HFFc6 (cell line): ENCODE results near the gene ATP13A3. TPM values are rescaled to one million over a fixed set of nuclear protein-coding genes. Genes with fewer than 3 reads are reported as not detected.

Experiments
- DNase-seq: peaks from one replicate; pipeline ENCODE4 v3.0.0-alpha.2; 2018
- H3K27ac Mint-ChIP-seq: 2 replicates; pipeline ENCODE4 v1.8.0; 2020; ENCODE audit warnings: mild to moderate bottlenecking, mixed read lengths
- H3K27me3 Mint-ChIP-seq: 2 replicates; pipeline ENCODE4 v1.8.0; 2021; ENCODE audit warnings: mild to moderate bottlenecking, moderate library complexity, mixed read lengths; ENCODE audit not compliant: insufficient read depth
- H3K36me3 Mint-ChIP-seq: 2 replicates; pipeline ENCODE4 v1.8.0; 2021; ENCODE audit warnings: low read depth, mixed read lengths
- H3K4me1 Mint-ChIP-seq: 2 replicates; pipeline ENCODE4 v1.8.0; 2020; ENCODE audit warnings: low read depth, mixed read lengths
- H3K4me3 Mint-ChIP-seq: 2 replicates; pipeline ENCODE4 v1.8.0; 2020; ENCODE audit warnings: mild to moderate bottlenecking, moderate library complexity, mixed read lengths
- H3K9me3 Mint-ChIP-seq: 2 replicates; pipeline ENCODE4 v1.8.0; 2020; ENCODE audit warnings: mild to moderate bottlenecking, mixed read lengths
- total RNA-seq, 6 experiments: library from RNA; stranded (reverse); fragmentation: NEBNext Ultra II Directional; extraction: Animal tissue kit (Norgen Biotek cat#: 25700); gene quantifications; 2 replicates in 1 of 6; 3 replicates in 5 of 6; pipeline ENCODE4 v1.2.3, GENCODE V29; 2021
- TF ChIP-seq, protein P1 (sequence below): fragments of 200-600 bp; sonication (generic); IDR thresholded peaks from 2 replicates; pipeline ENCODE4 v1.5.0; 2021; ENCODE audit warnings: antibody characterized with exemption, mild to moderate bottlenecking

The ATP13A3 gene
- total RNA-seq, 6 experiments from 2014 or later: 114 to 123 (median 117) TPM

DNA sequence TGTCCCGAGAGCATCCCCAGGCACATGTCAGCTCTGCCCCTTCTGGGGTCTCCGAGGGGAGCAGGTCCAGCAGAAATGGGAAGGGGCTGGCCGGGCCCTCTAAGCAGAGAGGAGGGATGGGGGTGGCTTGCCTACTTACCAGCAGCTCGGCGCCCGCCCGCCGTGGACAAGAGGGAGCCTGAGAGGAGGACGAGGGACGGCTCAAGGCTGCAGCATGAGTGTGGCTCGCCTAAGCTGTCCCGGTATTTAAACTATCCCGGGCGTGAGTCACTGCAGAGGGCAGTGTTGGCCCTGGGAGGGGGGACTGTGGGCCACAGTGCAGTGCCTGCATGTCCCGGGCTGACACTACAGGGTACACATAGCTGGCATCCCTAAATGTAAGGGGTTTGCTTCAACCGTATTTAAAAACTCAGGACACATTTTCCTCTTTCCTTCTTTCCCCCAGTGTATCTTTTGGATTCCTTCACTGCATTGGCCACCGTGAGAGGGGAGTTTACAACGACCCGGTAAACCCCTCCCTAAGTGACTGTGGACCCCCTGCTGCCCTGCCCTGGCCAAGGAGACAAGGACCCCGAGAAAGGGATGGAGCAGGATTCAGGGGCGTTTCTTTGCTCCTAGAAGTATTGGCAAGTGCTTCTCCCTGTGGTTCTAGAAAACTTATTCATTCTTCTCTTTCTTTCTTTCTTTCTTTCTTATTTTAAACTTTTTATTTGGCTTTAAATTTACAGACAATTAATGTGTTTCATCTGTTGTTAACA is 117.1 kb downstream of the ATP13A3 start, which contains the start of gene LRRC15:
Gene LRRC15, minus strand, starts transcription at position 222 of the 758 bp plus-strand sequence. CDS start 8,700 bp downstream, outside the sequence.
- Mint-ChIP-seq H3K27ac (peak within 1 kb of the TSS; percentile 61), H3K4me1 (peaks cover 60% of the 10 kb centered on the region), H3K4me3 (peak within 1 kb of the TSS; percentile 89), H3K27me3 (no peaks in the 10 kb centered on the region; the same call in 1 of the 2 replicates), H3K36me3 (peaks cover 5% of the 10 kb centered on the region; the same call in 1 of the 2 replicates), H3K9me3 (no peaks in the 10 kb centered on the region)
- peak; percentile 74 for DNase-seq
- TF ChIP-seq, protein P1, sequence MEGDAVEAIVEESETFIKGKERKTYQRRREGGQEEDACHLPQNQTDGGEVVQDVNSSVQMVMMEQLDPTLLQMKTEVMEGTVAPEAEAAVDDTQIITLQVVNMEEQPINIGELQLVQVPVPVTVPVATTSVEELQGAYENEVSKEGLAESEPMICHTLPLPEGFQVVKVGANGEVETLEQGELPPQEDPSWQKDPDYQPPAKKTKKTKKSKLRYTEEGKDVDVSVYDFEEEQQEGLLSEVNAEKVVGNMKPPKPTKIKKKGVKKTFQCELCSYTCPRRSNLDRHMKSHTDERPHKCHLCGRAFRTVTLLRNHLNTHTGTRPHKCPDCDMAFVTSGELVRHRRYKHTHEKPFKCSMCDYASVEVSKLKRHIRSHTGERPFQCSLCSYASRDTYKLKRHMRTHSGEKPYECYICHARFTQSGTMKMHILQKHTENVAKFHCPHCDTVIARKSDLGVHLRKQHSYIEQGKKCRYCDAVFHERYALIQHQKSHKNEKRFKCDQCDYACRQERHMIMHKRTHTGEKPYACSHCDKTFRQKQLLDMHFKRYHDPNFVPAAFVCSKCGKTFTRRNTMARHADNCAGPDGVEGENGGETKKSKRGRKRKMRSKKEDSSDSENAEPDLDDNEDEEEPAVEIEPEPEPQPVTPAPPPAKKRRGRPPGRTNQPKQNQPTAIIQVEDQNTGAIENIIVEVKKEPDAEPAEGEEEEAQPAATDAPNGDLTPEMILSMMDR: no peak; the same call in 1 of the 2 replicates

DNA sequence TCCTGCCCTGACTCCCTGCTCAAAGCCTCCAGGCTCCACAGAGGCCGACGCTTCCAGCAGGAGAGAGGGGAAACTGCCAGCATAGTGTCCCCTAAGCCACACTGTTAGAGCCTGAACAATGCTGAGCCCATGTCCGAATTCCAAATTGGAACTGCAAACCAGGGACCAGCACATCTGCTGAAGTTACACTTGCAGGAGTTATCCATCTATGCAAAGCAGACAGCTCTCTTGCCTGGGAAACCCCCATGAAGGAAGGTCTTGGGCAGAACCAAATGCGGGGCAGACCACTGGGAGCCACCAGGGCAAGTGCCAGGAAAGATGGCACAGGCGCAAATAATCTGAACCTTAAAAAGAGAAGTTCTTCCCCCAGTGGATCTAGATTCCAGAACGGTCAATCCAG is 117.9 kb downstream of the ATP13A3 start:
- Mint-ChIP-seq H3K4me1 (peaks cover 68% of the 10 kb centered on the region), H3K27ac (peak overlapping the region; percentile 61; the same call in 1 of the 2 replicates), H3K4me3 (peak overlapping the region; percentile 89), H3K9me3 (no peaks in the 10 kb centered on the region), H3K36me3 (peaks cover 5% of the 10 kb centered on the region; the same call in 1 of the 2 replicates), H3K27me3 (no peaks in the 10 kb centered on the region; the same call in 1 of the 2 replicates)
- no peak for DNase-seq
- TF ChIP-seq, protein P1: no peak

DNA sequence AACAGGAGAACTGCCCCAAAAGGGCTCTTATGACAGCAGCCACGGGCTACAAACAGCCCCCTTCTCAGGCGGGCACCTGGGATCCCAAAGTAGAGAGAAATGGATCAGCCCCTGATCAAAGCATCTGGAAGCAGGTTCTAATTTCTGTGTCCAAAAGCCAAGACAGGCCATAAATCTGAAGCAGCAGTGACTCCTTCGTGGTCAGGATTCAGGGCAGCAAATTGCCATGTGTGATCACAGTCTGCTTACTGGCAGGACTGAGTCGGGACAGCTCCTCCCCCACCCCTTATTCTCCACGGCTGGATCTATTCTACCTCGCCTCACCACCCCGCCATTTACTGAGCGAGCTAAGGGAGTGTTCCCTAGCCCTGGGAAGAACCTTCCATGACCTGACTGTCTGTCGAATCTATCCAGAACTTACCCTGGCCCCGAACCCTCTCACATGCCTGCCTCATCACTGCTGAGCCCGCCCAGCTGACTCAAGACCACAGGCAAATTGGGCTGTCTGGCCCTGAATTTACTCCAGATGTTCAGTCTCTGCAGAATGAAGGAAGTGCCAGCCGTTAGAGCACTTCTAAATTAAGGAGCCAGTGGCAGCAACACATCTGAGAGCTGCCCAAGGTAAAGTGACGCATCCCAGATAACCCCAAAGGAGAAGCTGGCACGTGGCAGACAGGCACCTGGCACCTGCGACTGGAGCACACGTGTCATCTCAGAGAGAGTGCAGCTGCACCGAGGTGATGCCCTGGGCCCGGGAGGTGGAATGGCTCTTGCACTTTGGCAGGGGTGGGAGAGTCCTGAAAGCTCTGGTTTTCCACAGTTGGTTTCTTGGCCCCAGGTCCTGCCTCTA is 118.6 kb downstream of the ATP13A3 start:
- Mint-ChIP-seq H3K36me3 (peaks cover 5% of the 10 kb centered on the region; the same call in 1 of the 2 replicates), H3K4me3 (peak overlapping the region; percentile 89), H3K27me3 (no peaks in the 10 kb centered on the region; the same call in 1 of the 2 replicates), H3K4me1 (peaks cover 75% of the 10 kb centered on the region), H3K9me3 (no peaks in the 10 kb centered on the region), H3K27ac (peak overlapping the region; percentile 61)
- TF ChIP-seq, protein P1: no peak
- peak; percentile 45 for DNase-seq

DNA sequence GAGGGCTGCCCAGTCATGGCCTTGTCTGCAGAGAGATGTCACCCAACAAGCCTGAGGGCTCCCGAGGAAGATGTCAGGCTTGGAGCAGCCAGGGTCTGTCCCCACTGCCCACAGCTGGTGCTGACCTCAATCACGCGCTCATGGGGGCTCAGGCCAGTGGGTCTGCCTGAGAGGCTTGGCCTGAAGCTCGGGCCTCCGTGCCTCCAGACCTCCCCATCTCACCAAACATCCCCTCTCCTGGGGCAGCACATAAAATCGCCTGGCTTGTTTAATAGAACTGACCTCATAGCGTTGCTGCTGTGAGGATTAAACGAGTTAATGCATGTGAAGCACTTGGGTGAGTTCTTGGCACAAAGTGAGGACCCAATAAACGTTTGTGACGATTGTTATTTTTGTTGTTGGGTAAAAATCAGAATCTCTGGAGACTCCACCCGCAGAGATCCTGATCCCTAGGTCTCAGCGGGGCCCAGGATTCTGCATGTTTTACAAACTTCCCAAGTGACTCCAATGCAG is 120.8 kb downstream of the ATP13A3 start:
- H3K9me3 Mint-ChIP-seq: no peaks in the 10 kb centered on the region
- peak overlapping the region; percentile 94 for H3K27ac Mint-ChIP-seq

More for the DNA sequence above, 120.8 kb downstream of the ATP13A3 start:
- Mint-ChIP-seq H3K4me3 (peak overlapping the region; percentile 74), H3K36me3 (peaks cover 19% of the 10 kb centered on the region; the same call in 1 of the 2 replicates), H3K4me1 (peaks cover 87% of the 10 kb centered on the region), H3K27me3 (no peaks in the 10 kb centered on the region; the same call in 1 of the 2 replicates)
- no peak for DNase-seq
- TF ChIP-seq, protein P1: no peak
